ENCODE results near the gene JAKMIP2.
A peak's percentile ranks its signal among the peaks of the same experiment; 100 is the strongest.
"Not testable (repeated sequence)": the region's sequence is repeated elsewhere in the genome, so short reads cannot be mapped to it uniquely, and the experiment has no call there.

The JAKMIP2 gene

GRCh38 chr5:147782110-147783028 lies at the start of gene JAKMIP2:
TSS of gene JAKMIP2 (minus strand) at chr5:147782728. CDS start at chr5:147671806, 110,922 bp downstream.
- TF ChIP-seq JUND (IDR thresholded peaks at IDR 0.05; ENCODE audit: low read depth) = no peak
- peak in 1 of 2 experiments; percentile 60 for DNase-seq (ENCODE audit: low read depth in 1 of 2, low spot score in 1 of 2)
- in situ Hi-C loops (cut with HindIII; ENCODE audit: low pct_unique_long_range_greater_than_20kb, low sequenced_read_pairs) = no loop called here

- in situ Hi-C loops (cut with HindIII; ENCODE audit: low pct_unique_long_range_greater_than_20kb, low sequenced_read_pairs) = no loop called here
- no peak for DNase-seq (ENCODE audit: low read depth in 1 of 2, low spot score in 1 of 2)
- no peak for TF ChIP-seq JUND (IDR thresholded peaks at IDR 0.05; ENCODE audit: low read depth)
Measured at GRCh38 chr5:147831465-147831864, 48.9 kb upstream of the JAKMIP2 start, which contains the start of gene SPINK1. TSS of gene SPINK1 (minus strand) at chr5:147831671. CDS start at chr5:147831577, 94 bp downstream.

GRCh38 chr5:147830035-147830434 lies 47.5 kb upstream of the JAKMIP2 start:
- no peak for TF ChIP-seq JUND (IDR thresholded peaks at IDR 0.05; ENCODE audit: low read depth)
- in situ Hi-C loops (cut with HindIII; ENCODE audit: low pct_unique_long_range_greater_than_20kb, low sequenced_read_pairs) = no loop called here

GRCh38 chr5:147827017-147827416 lies 44.5 kb upstream of the JAKMIP2 start:
- in situ Hi-C loops (cut with HindIII; ENCODE audit: low pct_unique_long_range_greater_than_20kb, low sequenced_read_pairs); DNase-seq (ENCODE audit: low read depth in 1 of 2, low spot score in 1 of 2): not testable (repeated sequence)

More at GRCh38 chr5:147830035-147830434, 47.5 kb upstream of the JAKMIP2 start:
- DNase-seq (ENCODE audit: low read depth in 1 of 2, low spot score in 1 of 2) = no peak

- no peak for TF ChIP-seq JUND (IDR thresholded peaks at IDR 0.05; ENCODE audit: low read depth)
- in situ Hi-C loops (cut with HindIII; ENCODE audit: low pct_unique_long_range_greater_than_20kb, low sequenced_read_pairs) = no loop called here
- no peak for DNase-seq (ENCODE audit: low read depth in 1 of 2, low spot score in 1 of 2)
Measured at GRCh38 chr5:147826361-147826760, 43.8 kb upstream of the JAKMIP2 start.

- in situ Hi-C loops (cut with HindIII; ENCODE audit: low pct_unique_long_range_greater_than_20kb, low sequenced_read_pairs) = no loop called here
- peak; percentile 45 to 81 for DNase-seq (ENCODE audit: low read depth in 1 of 2, low spot score in 1 of 2)
- no peak for TF ChIP-seq JUND (IDR thresholded peaks at IDR 0.05; ENCODE audit: low read depth)
Measured at GRCh38 chr5:147822686-147823491, 40.4 kb upstream of the JAKMIP2 start.

- DNase-seq (ENCODE audit: low read depth in 1 of 2, low spot score in 1 of 2); in situ Hi-C loops (cut with HindIII; ENCODE audit: low pct_unique_long_range_greater_than_20kb, low sequenced_read_pairs): not testable (repeated sequence)
Measured at GRCh38 chr5:147822222-147822621, 39.7 kb upstream of the JAKMIP2 start.

GRCh38 chr5:147821766-147822165 lies 39.2 kb upstream of the JAKMIP2 start:
- in situ Hi-C loops (cut with HindIII; ENCODE audit: low pct_unique_long_range_greater_than_20kb, low sequenced_read_pairs) = no loop called here
- TF ChIP-seq JUND (IDR thresholded peaks at IDR 0.05; ENCODE audit: low read depth) = no peak
- DNase-seq (ENCODE audit: low read depth in 1 of 2, low spot score in 1 of 2) = no peak

- in situ Hi-C loops (cut with HindIII; ENCODE audit: low pct_unique_long_range_greater_than_20kb, low sequenced_read_pairs) = no loop called here
- no peak for DNase-seq (ENCODE audit: low read depth in 1 of 2, low spot score in 1 of 2)
Measured at GRCh38 chr5:147819261-147819770, 36.8 kb upstream of the JAKMIP2 start.

GRCh38 chr5:147818290-147818689 lies 35.8 kb upstream of the JAKMIP2 start:
- no peak for TF ChIP-seq JUND (IDR thresholded peaks at IDR 0.05; ENCODE audit: low read depth)
- DNase-seq (ENCODE audit: low read depth in 1 of 2, low spot score in 1 of 2) = peak in 1 of 2 experiments; percentile 8
- in situ Hi-C loops (cut with HindIII; ENCODE audit: low pct_unique_long_range_greater_than_20kb, low sequenced_read_pairs) = no loop called here

More at GRCh38 chr5:147819261-147819770, 36.8 kb upstream of the JAKMIP2 start:
- no peak for TF ChIP-seq JUND (IDR thresholded peaks at IDR 0.05; ENCODE audit: low read depth)

- no peak for TF ChIP-seq JUND (IDR thresholded peaks at IDR 0.05; ENCODE audit: low read depth)
- in situ Hi-C loops (cut with HindIII; ENCODE audit: low pct_unique_long_range_greater_than_20kb, low sequenced_read_pairs) = no loop called here
- no peak for DNase-seq (ENCODE audit: low read depth in 1 of 2, low spot score in 1 of 2)
Measured at GRCh38 chr5:147813696-147814095, 31.2 kb upstream of the JAKMIP2 start.

- DNase-seq (ENCODE audit: low read depth in 1 of 2, low spot score in 1 of 2) = peak in 1 of 2 experiments; percentile 15
- in situ Hi-C loops (cut with HindIII; ENCODE audit: low pct_unique_long_range_greater_than_20kb, low sequenced_read_pairs) = no loop called here
- no peak for TF ChIP-seq JUND (IDR thresholded peaks at IDR 0.05; ENCODE audit: low read depth)
Measured at GRCh38 chr5:147809830-147810666, 27.5 kb upstream of the JAKMIP2 start.

All from T47D (cell line).